Prostate gland (tissue), 2 donors: ENCODE results near the gene SPAG7. TPM values are rescaled to one million over a fixed set of nuclear protein-coding genes. Genes with fewer than 3 reads are reported as not detected.
A peak's percentile ranks its signal among the peaks of the same experiment; 100 is the strongest.

Experiments used
- DNase-seq: peaks from one replicate; pipeline ENCODE4 v3.0.0-alpha.2; 2019; ENCODE audit warnings: low spot score
- H3K27ac ChIP-seq, 2 donors: fragments of 200-600 bp; sonication (generic); 2 replicates each; pipeline ENCODE4 v1.5.1; 2017 to 2019
- H3K27me3 ChIP-seq: fragments of 200-600 bp; sonication (generic); replicated peaks from 2 replicates; pipeline ENCODE4 v1.5.1; 2019; ENCODE audit not compliant: insufficient read depth
- H3K36me3 ChIP-seq, 2 donors: fragments of 200-600 bp; sonication (generic); 1 replicate in 1 of 2; 2 replicates in 1 of 2; pipeline versions ENCODE4 v1.5.1 to v1.8.1; 2017 to 2019
- H3K4me1 ChIP-seq: fragments of 200-600 bp; sonication (generic); replicated peaks from 2 replicates; pipeline ENCODE4 v1.5.1; 2019
- H3K4me3 ChIP-seq, 2 donors: fragments of 200-600 bp; sonication (generic); 2 replicates each; pipeline ENCODE4 v1.5.1; 2017 to 2019
- H3K9me3 ChIP-seq: fragments of 200-600 bp; sonication (generic); 2 replicates; pipeline ENCODE4 v1.5.1; 2017
- CTCF ChIP-seq, 4 experiments: fragments of 200-600 bp in 2 of 4; fragments of 450-650 bp in 2 of 4; sonication (generic) in 2 of 4; IDR thresholded peaks; 1 replicate in 3 of 4; 2 replicates in 1 of 4; pipeline ENCODE4 v1.5.1; 2016 to 2019; ENCODE audit warnings: antibody characterized with exemption in 4 of 4, mild to moderate bottlenecking in 2 of 4, moderate library complexity in 2 of 4
- POLR2A ChIP-seq: fragments of 450-650 bp; IDR thresholded peaks from one replicate; pipeline ENCODE4 v1.6.1; 2016; ENCODE audit warnings: antibody characterized with exemption, mild to moderate bottlenecking
- POLR2AphosphoS5 ChIP-seq: sonication (generic); formaldehyde crosslinking; IDR thresholded peaks from one replicate; pipeline ENCODE4 v1.6.1; 2017; ENCODE audit warnings: antibody characterized with exemption
- WGBS: methylation state at CpG from one replicate; pipeline ENCODE4 v1.1.5; 2018; 5-methylcytosine and 5-hydroxymethylcytosine counted together
- intact Hi-C: fragments of 100-400 bp; cut with DNase I; formaldehyde crosslinking; loops from one replicate; pipeline ENCODE4 v1.14.2; 2022
- total RNA-seq, 2 donors: library from RNA; depleted of rRNA; stranded (reverse); fragments of >200 nt; gene quantifications; one replicate each; pipeline ENCODE4 v1.1.0, GENCODE V29; 2016

The SPAG7 gene
- total RNA-seq, 2 donors from 2014 or later: 54.2 to 72.0 TPM

GRCh38 chr17:4998027-4998731 is 30.6 kb upstream of the SPAG7 start:
- TF ChIP-seq CTCF (IDR thresholded peaks at IDR 0.05) (no peak), POLR2A (no peak), POLR2AphosphoS5 (no peak)
- peaks cover 8% of the 10 kb centered on the region for H3K4me1 ChIP-seq
- H3K4me3 ChIP-seq: peak overlapping the region; percentile 92 to 98
- under 1% methylated on average over 55 of the region's 55 CpGs for WGBS
- H3K9me3 ChIP-seq: no peaks in the 10 kb centered on the region
- H3K27me3 ChIP-seq: no peaks in the 10 kb centered on the region
- peaks cover 6 to 16% of the 10 kb centered on the region in 2 donors for H3K36me3 ChIP-seq
- H3K27ac ChIP-seq: peak overlapping the region; percentile 93 to 94
- intact Hi-C loops: no loop called here
- no peak for DNase-seq

- intact Hi-C loops: loop anchor here (1.0 to 2.0 kb wide), 2 partner anchors 31 to 49 kb away; partner anchors contain the start of genes PFN1 and SPAG7
- TF ChIP-seq CTCF (IDR thresholded peaks at IDR 0.05) (peak in 2 of 4 experiments; percentile 51 to 70), POLR2A (peak; percentile 89), POLR2AphosphoS5 (peak; percentile 84)
- Histone ChIP-seq H3K9me3 (no peaks in the 10 kb centered on the region), H3K27me3 (no peaks in the 10 kb centered on the region), H3K4me3 (peak within 1 kb of the TSS; percentile 92 to 98), H3K27ac (peak within 1 kb of the TSS; percentile 93 to 94), H3K4me1 (peaks cover 8% of the 10 kb centered on the region), H3K36me3 (peaks cover 5 to 13% of the 10 kb centered on the region in 2 donors)
- DNase-seq: peak; percentile 93
- WGBS: under 1% methylated on average over 78 of the region's 93 CpGs
These were observed 29.8 kb upstream of the SPAG7 start, which contains the start of the genes INCA1 and KIF1C for GRCh38 chr17:4997302-4998026. Gene INCA1 (minus strand): TSS chr17:4997522. CDS start chr17:4994437, 3,085 bp downstream. Gene KIF1C (plus strand): TSS chr17:4997950. CDS start chr17:5000247, 2,297 bp downstream.

- Histone ChIP-seq H3K36me3 (no peaks in the 10 kb centered on the region), H3K27ac (no peak overlapping the region), H3K4me1 (no peaks in the 10 kb centered on the region), H3K27me3 (no peaks in the 10 kb centered on the region), H3K4me3 (no peak overlapping the region), H3K9me3 (no peaks in the 10 kb centered on the region)
- no peak for DNase-seq
- TF ChIP-seq CTCF (IDR thresholded peaks at IDR 0.05) (no peak), POLR2AphosphoS5 (no peak), POLR2A (no peak)
- intact Hi-C loops: no loop called here
- 93% methylated on average over 6 of the region's 6 CpGs for WGBS
These were observed 26.5 kb upstream of the SPAG7 start for GRCh38 chr17:4994081-4994595.

GRCh38 chr17:4987767-4988567 is 20.4 kb upstream of the SPAG7 start:
- DNase-seq: no peak
- Histone ChIP-seq H3K27ac (peak overlapping the region; percentile 88 to 96), H3K27me3 (no peaks in the 10 kb centered on the region), H3K4me3 (peak overlapping the region; percentile 56 to 95), H3K9me3 (no peaks in the 10 kb centered on the region), H3K36me3 (no peaks in the 10 kb centered on the region), H3K4me1 (peaks cover 18% of the 10 kb centered on the region)
- 2% methylated on average over 30 of the region's 30 CpGs for WGBS
- TF ChIP-seq CTCF (IDR thresholded peaks at IDR 0.05) (no peak), POLR2AphosphoS5 (no peak), POLR2A (no peak)
- intact Hi-C loops: loop anchor here (5.0 kb wide), 2 partner anchors 41 to 81 kb away; partner anchors contain the start of gene PFN1
